ENCODE measurements around the gene TBC1D22A. TPM values are rescaled to one million over a fixed set of nuclear protein-coding genes. Genes with fewer than 3 reads are reported as not detected.

Gene TBC1D22A
- polyA plus RNA-seq, 1 of the 3 experiments (the other 2 are of a cell fraction), result 16.5 TPM

DNA sequence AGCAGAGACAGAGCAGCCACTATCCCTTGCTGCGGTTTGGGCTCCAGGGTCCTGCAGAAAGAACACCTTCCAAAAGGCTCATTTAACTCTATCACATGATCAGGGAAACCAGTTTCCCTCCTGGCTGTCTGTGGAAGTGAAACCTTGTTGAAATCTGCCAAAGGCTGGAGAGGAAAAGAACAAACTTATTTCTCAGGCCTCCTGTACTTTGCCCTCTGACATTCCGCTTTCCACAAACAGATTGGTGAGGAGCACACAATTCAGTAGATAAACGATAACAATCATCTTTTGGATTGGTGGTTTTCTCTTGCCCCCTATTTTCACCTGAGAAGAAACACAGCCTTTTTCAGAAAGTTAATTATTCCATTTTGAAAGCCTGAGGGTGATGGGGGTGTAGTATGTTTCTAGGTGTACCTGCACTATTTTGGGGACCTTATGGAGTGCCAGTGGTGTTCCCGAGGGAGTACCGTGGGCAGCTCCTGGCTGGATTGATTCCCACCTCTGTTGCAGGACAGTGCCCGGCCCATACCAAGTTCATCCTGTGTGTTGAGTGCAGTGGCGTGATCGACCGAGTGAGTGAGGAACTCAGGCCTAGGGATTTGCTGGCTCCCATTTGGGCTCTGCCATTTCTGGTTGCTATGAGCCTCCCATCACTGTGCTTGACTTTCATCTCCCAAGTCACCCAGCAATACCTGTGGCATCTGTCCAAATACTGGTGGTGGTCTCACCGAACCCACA is 102.0 kb downstream of the TBC1D22A start:
- Histone ChIP-seq H3K36me3 (replicated peaks in 1 of 2; ENCODE audit: control insufficient read depth in 1 of 2, insufficient read depth in 2 of 2, low read length in 1 of 2) (peaks cover 0 to 3% of the 10 kb centered on the region in 2 experiments), H3K4me3 (ENCODE audit: low read depth in 2 of 2, low read length in 1 of 2) (no peak overlapping the region), H3K27ac (ENCODE audit: low read depth in 2 of 2, low read length in 1 of 2) (no peak overlapping the region), H2AFZ (ENCODE audit: low read depth) (no peak overlapping the region), H3F3A (replicated peaks; ENCODE audit: insufficient read depth) (peaks cover 13% of the 10 kb centered on the region), H3K79me2 (ENCODE audit: insufficient read depth) (peaks cover 9% of the 10 kb centered on the region; the same call in 1 of the 2 replicates), H3K4me1 (ENCODE audit: control insufficient read depth in 1 of 2, insufficient read depth in 2 of 2, low read depth in 1 of 2, low read length in 1 of 2) (no peaks in the 10 kb centered on the region), H3K9me3 (no peaks in the 10 kb centered on the region), H3K4me2 (no peak overlapping the region), H3K9ac (no peak overlapping the region), H3K9me2 (no peaks in the 10 kb centered on the region), H3K27me3 (ENCODE audit: insufficient read depth) (no peaks in the 10 kb centered on the region), H4K20me1 (ENCODE audit: insufficient read depth) (no peaks in the 10 kb centered on the region; the same call in 1 of the 2 replicates)
- no peak for DNase-seq
- TF ChIP-seq YY1 (IDR thresholded peaks at IDR 0.05; ENCODE audit: low read depth) (no peak), FOSL2 (IDR thresholded peaks at IDR 0.05; ENCODE audit: borderline replicate concordance, low read depth) (no peak), MXI1 (IDR thresholded peaks at IDR 0.05; ENCODE audit: low read depth, low read length) (no peak), RXRA (IDR thresholded peaks at IDR 0.05; ENCODE audit: borderline replicate concordance, low read depth) (no peak), GATA2 (CRISPR knock-in tag; IDR thresholded peaks at IDR 0.05) (no peak), NRF1 (IDR thresholded peaks at IDR 0.05; ENCODE audit: low read depth, low read length) (no peak), NFIC (IDR thresholded peaks at IDR 0.05; ENCODE audit: borderline replicate concordance) (no peak), SIN3A (IDR thresholded peaks at IDR 0.05; ENCODE audit: borderline replicate concordance, low read depth, low read length) (no peak), EP300 (IDR thresholded peaks at IDR 0.05; ENCODE audit: borderline replicate concordance in 1 of 2, low read depth in 1 of 2, low read length in 1 of 2) (no peak), EZH2phosphoT487 (IDR thresholded peaks at IDR 0.05; ENCODE audit: borderline replicate concordance, low read depth) (no peak), CHD2 (IDR thresholded peaks at IDR 0.05; ENCODE audit: low read length, partially characterized antibody) (no peak), TAF1 (IDR thresholded peaks at IDR 0.05; ENCODE audit: borderline replicate concordance, low read depth, low read length) (no peak), SMC3 (IDR thresholded peaks at IDR 0.05; ENCODE audit: low read depth, low read length) (no peak)
- TF ChIP-seq, protein P1, sequence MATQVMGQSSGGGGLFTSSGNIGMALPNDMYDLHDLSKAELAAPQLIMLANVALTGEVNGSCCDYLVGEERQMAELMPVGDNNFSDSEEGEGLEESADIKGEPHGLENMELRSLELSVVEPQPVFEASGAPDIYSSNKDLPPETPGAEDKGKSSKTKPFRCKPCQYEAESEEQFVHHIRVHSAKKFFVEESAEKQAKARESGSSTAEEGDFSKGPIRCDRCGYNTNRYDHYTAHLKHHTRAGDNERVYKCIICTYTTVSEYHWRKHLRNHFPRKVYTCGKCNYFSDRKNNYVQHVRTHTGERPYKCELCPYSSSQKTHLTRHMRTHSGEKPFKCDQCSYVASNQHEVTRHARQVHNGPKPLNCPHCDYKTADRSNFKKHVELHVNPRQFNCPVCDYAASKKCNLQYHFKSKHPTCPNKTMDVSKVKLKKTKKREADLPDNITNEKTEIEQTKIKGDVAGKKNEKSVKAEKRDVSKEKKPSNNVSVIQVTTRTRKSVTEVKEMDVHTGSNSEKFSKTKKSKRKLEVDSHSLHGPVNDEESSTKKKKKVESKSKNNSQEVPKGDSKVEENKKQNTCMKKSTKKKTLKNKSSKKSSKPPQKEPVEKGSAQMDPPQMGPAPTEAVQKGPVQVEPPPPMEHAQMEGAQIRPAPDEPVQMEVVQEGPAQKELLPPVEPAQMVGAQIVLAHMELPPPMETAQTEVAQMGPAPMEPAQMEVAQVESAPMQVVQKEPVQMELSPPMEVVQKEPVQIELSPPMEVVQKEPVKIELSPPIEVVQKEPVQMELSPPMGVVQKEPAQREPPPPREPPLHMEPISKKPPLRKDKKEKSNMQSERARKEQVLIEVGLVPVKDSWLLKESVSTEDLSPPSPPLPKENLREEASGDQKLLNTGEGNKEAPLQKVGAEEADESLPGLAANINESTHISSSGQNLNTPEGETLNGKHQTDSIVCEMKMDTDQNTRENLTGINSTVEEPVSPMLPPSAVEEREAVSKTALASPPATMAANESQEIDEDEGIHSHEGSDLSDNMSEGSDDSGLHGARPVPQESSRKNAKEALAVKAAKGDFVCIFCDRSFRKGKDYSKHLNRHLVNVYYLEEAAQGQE (IDR thresholded peaks at IDR 0.05; ENCODE audit: low read depth, low read length), result no peak
- TF ChIP-seq, protein P2, sequence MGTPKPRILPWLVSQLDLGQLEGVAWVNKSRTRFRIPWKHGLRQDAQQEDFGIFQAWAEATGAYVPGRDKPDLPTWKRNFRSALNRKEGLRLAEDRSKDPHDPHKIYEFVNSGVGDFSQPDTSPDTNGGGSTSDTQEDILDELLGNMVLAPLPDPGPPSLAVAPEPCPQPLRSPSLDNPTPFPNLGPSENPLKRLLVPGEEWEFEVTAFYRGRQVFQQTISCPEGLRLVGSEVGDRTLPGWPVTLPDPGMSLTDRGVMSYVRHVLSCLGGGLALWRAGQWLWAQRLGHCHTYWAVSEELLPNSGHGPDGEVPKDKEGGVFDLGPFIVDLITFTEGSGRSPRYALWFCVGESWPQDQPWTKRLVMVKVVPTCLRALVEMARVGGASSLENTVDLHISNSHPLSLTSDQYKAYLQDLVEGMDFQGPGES (IDR thresholded peaks at IDR 0.05; ENCODE audit: low read depth, low read length), result no peak
- TF ChIP-seq, protein P3, sequence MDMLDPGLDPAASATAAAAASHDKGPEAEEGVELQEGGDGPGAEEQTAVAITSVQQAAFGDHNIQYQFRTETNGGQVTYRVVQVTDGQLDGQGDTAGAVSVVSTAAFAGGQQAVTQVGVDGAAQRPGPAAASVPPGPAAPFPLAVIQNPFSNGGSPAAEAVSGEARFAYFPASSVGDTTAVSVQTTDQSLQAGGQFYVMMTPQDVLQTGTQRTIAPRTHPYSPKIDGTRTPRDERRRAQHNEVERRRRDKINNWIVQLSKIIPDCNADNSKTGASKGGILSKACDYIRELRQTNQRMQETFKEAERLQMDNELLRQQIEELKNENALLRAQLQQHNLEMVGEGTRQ (IDR thresholded peaks at IDR 0.05; ENCODE audit: borderline replicate concordance, low read depth, low read length), result no peak
- ChIA-PET CTCF (interaction anchor here (1.0 kb wide), 1 partner anchor 19 kb away, joined by 3 read pairs; no protein-coding TSS in a partner anchor), POLR2A (no interaction called here)
- WGBS (ENCODE audit: low lambda C conversion rate), result 93% methylated on average over 10 of the region's 10 CpGs
